Measurements from ENCODE around the gene LYPD8. TPM values are rescaled to one million over a fixed set of nuclear protein-coding genes. Genes with fewer than 3 reads are reported as not detected.

LYPD8 gene
- total RNA-seq, 4 donors from 2014 or later = not detected

DNA sequence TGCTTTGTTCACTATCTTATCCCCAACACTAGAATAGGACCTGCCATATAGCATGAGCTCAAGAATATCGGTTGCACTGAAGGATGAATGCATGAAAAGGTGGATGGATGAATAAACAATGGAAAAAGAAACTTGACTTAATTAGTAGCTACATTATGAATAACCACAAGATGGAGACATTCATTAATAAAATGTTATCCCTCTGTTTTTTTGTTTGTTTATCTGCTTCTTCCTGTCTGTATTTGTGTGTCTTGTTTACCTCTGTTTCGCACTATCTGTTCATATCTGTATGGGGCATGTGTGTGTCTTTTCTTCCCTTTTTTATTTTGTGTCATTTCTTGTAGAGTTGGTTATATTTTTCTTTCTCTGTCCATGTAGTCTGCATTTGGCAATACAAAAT lies 51.9 kb downstream of the LYPD8 start:
- H3K9me3 ChIP-seq = no peaks in the 10 kb centered on the region
- H3K36me3 ChIP-seq = no peaks in the 10 kb centered on the region
- TF ChIP-seq, protein P1, sequence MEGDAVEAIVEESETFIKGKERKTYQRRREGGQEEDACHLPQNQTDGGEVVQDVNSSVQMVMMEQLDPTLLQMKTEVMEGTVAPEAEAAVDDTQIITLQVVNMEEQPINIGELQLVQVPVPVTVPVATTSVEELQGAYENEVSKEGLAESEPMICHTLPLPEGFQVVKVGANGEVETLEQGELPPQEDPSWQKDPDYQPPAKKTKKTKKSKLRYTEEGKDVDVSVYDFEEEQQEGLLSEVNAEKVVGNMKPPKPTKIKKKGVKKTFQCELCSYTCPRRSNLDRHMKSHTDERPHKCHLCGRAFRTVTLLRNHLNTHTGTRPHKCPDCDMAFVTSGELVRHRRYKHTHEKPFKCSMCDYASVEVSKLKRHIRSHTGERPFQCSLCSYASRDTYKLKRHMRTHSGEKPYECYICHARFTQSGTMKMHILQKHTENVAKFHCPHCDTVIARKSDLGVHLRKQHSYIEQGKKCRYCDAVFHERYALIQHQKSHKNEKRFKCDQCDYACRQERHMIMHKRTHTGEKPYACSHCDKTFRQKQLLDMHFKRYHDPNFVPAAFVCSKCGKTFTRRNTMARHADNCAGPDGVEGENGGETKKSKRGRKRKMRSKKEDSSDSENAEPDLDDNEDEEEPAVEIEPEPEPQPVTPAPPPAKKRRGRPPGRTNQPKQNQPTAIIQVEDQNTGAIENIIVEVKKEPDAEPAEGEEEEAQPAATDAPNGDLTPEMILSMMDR (IDR thresholded peaks at IDR 0.05) = no peak
- no peak for TF ChIP-seq POLR2A (IDR thresholded peaks at IDR 0.05)
- TF ChIP-seq EP300 (IDR thresholded peaks at IDR 0.05) = no peak
- no peak for TF ChIP-seq POLR2AphosphoS5 (IDR thresholded peaks at IDR 0.05)
- H3K4me1 ChIP-seq = no peaks in the 10 kb centered on the region
- no peak overlapping the region for H3K4me3 ChIP-seq
- no peak overlapping the region for H3K27ac ChIP-seq
- no peak for ATAC-seq
- WGBS, 2 donors (ENCODE audit: low coverage in 1 of 2) = 77 to 79% methylated on average over 2 of the region's 2 CpGs
- peaks cover under 1% of the 10 kb centered on the region for H3K27me3 ChIP-seq

DNA sequence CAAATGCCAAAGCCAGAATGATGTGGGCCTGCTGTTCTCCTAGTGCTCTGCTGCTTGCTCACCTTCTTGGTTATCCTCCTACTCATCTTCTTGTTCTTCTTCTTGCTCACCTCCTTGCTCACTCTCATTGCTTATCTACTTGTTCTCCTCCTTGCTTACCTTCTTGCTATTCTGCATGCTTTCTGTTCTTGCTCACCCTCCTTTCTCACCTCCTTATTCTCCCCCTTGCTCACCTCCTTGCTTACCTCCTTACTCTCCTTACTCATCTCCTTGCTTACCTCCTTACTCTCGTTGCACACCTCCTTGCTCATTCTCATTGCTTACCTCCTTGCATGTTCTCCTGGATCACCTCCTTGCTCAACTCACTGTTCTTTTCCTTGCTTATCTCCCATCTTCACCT lies 52.8 kb downstream of the LYPD8 start, which contains the start of gene OR14I1:
Gene OR14I1, minus strand, starts transcription at position 53 of the 400 bp plus-strand sequence.
- no peaks in the 10 kb centered on the region for H3K4me1 ChIP-seq
- H3K4me3 ChIP-seq = no peak within 1 kb of the TSS
- H3K27ac ChIP-seq = no peak within 1 kb of the TSS
- H3K9me3 ChIP-seq = no peaks in the 10 kb centered on the region
- ATAC-seq = no peak
- H3K36me3 ChIP-seq = no peaks in the 10 kb centered on the region
- TF ChIP-seq, protein P1 (IDR thresholded peaks at IDR 0.05) = no peak
- TF ChIP-seq EP300 (IDR thresholded peaks at IDR 0.05) (no peak), POLR2AphosphoS5 (IDR thresholded peaks at IDR 0.05) (no peak), POLR2A (IDR thresholded peaks at IDR 0.05) (no peak)
- 58 to 75% methylated on average over 1 of the region's 1 CpG for WGBS, 2 donors (ENCODE audit: low coverage in 1 of 2)
- H3K27me3 ChIP-seq = no peaks in the 10 kb centered on the region

DNA sequence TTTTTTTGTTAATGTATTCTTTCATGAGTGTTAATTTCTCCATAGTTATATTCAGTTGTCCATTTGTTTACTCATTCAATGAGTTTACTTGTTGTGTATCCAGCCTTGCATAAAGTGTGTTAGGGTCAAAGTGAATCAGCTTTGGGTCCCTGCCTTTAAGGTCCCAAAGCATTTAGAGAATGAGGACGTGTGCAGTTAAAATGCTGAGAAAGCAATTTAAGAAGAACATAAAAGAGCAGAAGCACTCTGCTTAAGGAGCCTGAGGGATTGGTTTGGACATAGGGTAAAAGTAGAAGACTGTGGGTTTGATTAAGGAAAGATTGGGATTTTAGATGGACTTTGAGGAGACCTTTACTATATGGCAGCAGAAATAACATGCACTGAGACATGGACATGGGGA lies 56.5 kb downstream of the LYPD8 start:
- WGBS, 2 donors (ENCODE audit: low coverage in 1 of 2) = 29 to 33% methylated on average over 1 of the region's 1 CpG
- Histone ChIP-seq H3K4me3 (no peak overlapping the region), H3K9me3 (no peaks in the 10 kb centered on the region), H3K27ac (no peak overlapping the region), H3K4me1 (peaks cover 0 to 11% (median 0%) of the 10 kb centered on the region in 3 donors), H3K27me3 (no peaks in the 10 kb centered on the region), H3K36me3 (no peaks in the 10 kb centered on the region)
- no peak for TF ChIP-seq EP300 (IDR thresholded peaks at IDR 0.05)
- TF ChIP-seq, protein P1 (IDR thresholded peaks at IDR 0.05) = no peak
- no peak for TF ChIP-seq POLR2AphosphoS5 (IDR thresholded peaks at IDR 0.05)
- no peak for TF ChIP-seq POLR2A (IDR thresholded peaks at IDR 0.05)
- ATAC-seq = no peak

- Histone ChIP-seq H3K36me3 (no peaks in the 10 kb centered on the region), H3K27me3 (no peaks in the 10 kb centered on the region), H3K4me3 (no peak overlapping the region), H3K9me3 (no peaks in the 10 kb centered on the region), H3K4me1 (peaks cover 0 to 11% (median 0%) of the 10 kb centered on the region in 3 donors), H3K27ac (no peak overlapping the region)
- TF ChIP-seq, protein P1 (IDR thresholded peaks at IDR 0.05) = no peak
- TF ChIP-seq POLR2A (IDR thresholded peaks at IDR 0.05) (no peak), POLR2AphosphoS5 (IDR thresholded peaks at IDR 0.05) (no peak)
- no peak for ATAC-seq
- WGBS, 2 donors (ENCODE audit: low coverage in 1 of 2) = 78 to 89% methylated on average over 4 to 6 of the region's 6 CpGs
Observed at GRCh38 chr1:248697907-248698306, 57.7 kb downstream of the LYPD8 start.

DNA sequence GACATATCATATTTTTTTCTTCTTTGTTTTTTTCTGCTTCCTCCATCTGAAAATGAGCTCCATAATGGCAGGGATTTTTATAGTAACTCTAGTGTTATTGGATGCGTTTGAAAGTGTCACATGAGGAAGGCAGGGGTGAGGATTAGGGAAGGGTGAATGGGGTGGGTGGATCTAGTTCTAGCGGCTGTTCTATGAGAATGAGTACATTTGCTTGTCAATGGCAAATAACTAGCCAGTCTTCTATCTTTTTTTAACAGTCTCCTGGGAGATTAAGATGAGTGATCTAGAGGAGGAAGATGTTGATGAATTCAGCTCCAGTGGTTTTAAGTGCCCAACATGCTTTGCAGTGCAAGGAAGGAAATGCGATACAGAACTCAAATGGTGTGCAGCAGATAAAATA lies 58.8 kb downstream of the LYPD8 start:
- H3K27ac ChIP-seq = no peak overlapping the region
- no peaks in the 10 kb centered on the region for H3K36me3 ChIP-seq
- peaks cover 0 to 11% (median 0%) of the 10 kb centered on the region in 3 donors for H3K4me1 ChIP-seq
- TF ChIP-seq, protein P1 (IDR thresholded peaks at IDR 0.05) = no peak
- TF ChIP-seq POLR2A (IDR thresholded peaks at IDR 0.05) (no peak), EP300 (IDR thresholded peaks at IDR 0.05) (no peak), POLR2AphosphoS5 (IDR thresholded peaks at IDR 0.05) (no peak)
- no peak for ATAC-seq
- 77 to 100% methylated on average over 1 to 3 of the region's 3 CpGs for WGBS, 2 donors (ENCODE audit: low coverage in 1 of 2)
- no peak overlapping the region for H3K4me3 ChIP-seq
- H3K9me3 ChIP-seq = peaks cover 0 to 6% (median 0%) of the 10 kb centered on the region in 3 donors
- H3K27me3 ChIP-seq = peaks cover 5% of the 10 kb centered on the region
